ACHN (cell line): Measurements from ENCODE around the gene BNIP3.

Experiments used
- DNase-seq: peaks from one replicate; pipeline ENCODE4 v3.0.0-alpha.2; 2015
- in situ Hi-C: cut with HindIII; loops from 2 replicates; pipeline ENCODE4 v1.10.0; 2017; ENCODE audit warnings: low sequenced_read_pairs, low pct_ligation_motif_present, low pct_unique_long_range_greater_than_20kb

Gene BNIP3

GRCh38 chr10:131981429-131982184 lies at the start of gene BNIP3:
Gene BNIP3, minus strand, starts transcription at chr10:131981923. Its CDS starts 117 bp downstream, at chr10:131981806.
- peak; percentile 97 for DNase-seq
- in situ Hi-C loops = no loop called here

DNA sequence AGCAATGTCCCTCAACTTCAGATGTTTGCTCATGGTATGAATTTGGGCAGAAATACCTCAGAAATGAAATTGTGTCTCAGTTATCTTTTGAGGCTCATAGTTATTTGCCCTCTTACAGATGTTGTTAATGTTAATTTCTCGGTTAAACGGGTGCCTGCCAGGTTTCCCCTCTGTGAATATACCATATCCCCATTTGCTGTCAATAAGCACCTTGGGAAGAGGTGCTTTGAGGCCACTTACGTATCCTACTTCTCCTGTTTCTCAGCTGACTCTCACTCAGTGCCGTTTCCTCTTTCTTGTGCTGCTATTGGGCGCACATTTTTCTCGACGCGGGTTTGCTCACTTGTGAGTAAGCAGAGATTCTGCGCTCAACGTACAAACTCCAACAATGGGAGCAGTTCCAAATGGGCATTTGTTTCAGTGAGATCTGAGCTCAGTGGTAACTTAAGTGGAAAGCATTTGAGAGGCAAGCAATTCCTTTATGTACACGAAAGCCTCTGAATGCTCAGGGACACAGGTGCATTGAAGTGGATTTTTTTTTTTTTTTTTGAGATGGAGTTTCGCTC lies 49.3 kb upstream of the BNIP3 start:
- no peak for DNase-seq
- in situ Hi-C loops = no loop called here

GRCh38 chr10:132028706-132029105 lies 47.0 kb upstream of the BNIP3 start:
- in situ Hi-C loops = no loop called here
- DNase-seq = no peak

DNA sequence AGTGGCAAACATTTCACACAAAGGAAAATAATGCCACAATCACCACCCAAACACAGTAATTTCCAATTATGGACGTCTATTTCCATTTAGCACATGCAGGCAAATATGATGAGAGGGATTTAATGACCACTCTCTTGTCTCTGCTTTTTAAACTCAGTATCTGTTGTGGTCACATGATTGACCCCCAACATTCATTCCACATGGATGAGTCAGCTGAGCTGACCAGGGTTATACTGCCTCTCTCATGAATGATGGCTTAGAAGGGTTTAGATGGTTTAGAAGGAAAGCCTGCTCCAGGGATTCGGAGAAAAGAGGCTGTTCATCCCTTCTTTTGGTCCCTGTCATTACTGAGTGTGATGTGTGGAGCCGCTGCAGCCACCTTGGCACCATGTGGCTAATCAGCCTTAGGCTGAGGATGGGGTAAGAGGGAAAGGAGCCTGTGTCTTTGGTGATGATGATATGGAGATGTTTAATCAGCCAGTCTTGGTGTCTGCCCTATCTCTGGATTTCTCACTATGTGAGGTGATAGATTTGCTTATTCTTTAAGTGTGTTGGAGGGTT lies 45.8 kb upstream of the BNIP3 start:
- in situ Hi-C loops = no loop called here
- peak; percentile 33 for DNase-seq

DNA sequence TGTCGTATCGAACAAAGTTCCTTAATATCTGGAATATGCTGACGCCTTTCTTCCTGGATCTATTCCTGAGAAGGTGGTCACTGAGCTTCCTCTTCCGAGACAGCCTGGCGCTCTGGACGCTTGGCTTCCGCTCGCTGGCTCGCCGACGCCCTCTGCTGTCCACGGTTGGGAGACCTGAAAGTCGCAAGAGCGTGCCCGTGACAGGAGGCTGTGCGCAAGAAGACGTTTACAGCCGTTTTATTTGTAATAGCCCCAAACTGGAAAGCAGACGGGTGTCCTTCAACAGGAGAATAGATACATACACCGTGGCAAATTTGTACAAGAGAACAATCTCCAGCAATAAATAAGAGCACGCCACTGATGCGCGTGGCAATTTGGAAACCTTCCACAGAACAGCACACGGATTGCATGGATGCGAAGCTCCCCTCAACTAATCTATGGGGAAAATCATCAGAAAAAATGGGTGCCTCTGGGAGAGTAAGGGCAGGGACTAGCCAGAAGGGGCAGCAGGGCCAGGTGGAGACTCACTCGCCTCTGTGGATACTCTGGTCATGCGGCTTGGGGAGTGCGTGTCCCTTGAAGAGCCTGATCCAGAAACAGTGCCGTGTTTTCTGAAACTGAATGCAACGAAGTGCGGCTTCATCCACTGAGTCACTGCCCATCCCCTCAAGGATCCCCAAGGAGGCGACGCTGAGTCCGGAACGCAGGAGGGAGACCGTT lies 41.5 kb upstream of the BNIP3 start:
- DNase-seq = peak; percentile 69
- in situ Hi-C loops = no loop called here

GRCh38 chr10:132022241-132022640 lies 40.5 kb upstream of the BNIP3 start:
- DNase-seq = no peak
- in situ Hi-C loops = no loop called here

GRCh38 chr10:132021504-132022143 lies 39.9 kb upstream of the BNIP3 start:
- in situ Hi-C loops = no loop called here
- DNase-seq = no peak

DNA sequence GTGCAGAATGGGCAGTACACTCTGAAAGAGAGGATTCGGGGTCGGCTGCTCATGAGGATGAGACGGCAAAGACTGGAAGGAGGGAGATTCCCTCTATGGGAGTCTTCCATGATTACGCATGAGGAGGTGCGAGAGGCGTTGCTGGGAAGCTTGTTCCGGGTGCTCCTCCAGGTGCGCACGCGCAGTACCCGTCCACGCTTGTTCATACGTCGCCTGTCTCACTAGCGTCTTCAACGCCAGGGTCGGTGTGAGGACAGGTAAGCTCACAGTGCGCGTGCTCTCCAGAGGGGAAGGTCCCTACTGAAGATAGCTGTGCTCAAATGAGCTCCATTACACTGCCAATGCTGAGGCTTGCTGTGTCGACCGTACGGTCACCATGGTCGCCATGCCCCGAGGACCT lies 39.3 kb upstream of the BNIP3 start:
- DNase-seq = no peak
- in situ Hi-C loops = no loop called here

DNA sequence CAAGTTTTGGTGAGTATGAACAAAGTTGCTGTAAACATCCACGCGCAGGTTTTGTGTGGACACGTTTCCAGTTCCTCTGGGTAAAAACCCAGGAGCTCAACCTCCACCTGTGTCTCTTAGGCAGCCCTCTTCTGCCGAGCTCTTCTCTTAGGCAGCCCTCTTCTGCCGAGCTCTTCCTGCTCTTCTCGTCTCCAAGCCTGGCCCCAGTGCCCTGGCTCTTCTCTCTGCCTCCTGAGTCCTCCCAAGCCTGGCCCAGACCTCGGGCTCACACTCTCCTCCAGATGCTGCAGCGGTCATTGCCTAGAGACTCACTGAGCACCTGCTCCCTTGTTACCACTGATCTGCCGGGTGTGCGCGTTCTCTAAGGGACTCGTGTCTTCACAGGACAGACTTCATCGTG lies 38.7 kb upstream of the BNIP3 start:
- no peak for DNase-seq
- in situ Hi-C loops = no loop called here

GRCh38 chr10:132019366-132019765 lies 37.6 kb upstream of the BNIP3 start:
- DNase-seq = no peak
- in situ Hi-C loops = no loop called here

DNA sequence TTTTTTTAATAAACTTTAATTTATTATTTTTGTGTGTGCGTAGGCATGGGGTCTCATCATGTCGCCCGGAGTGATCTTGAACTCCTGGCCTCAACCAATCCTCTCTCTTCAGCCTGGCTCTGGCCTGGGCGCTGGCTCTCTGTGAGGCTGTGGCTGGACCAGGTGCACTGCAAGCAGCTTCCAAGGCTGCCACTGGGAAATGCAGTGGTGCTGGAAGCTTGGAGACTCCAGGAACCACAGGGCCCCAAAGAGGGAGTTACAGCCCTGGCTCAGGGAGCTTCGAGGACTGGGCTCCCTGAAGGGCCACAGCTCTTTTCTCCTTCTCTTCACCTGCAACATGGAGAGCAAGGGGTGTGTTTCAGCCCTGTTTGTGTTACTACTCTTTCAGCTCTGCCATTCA lies 36.7 kb upstream of the BNIP3 start:
- DNase-seq = no peak
- in situ Hi-C loops = no loop called here

DNA sequence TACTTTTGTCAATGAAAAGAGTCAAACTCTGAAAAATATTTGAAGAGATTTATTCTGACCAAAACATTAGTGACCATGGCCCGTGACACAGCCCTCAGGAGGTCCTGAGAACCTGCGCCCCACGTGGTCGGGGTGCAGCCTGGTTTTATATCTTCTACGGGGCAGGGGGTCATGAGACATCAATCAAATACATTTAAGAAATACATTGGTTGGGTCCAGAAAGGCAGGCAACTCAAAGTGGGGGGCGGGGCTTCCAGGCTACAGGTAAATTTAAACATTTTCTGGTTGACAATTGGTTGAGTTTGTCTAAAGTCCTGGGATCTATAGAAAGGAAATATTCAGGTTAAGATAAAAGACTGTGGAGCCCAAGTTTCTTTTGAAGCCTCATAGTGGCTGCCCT lies 34.8 kb upstream of the BNIP3 start:
- DNase-seq = no peak
- in situ Hi-C loops = no loop called here

- in situ Hi-C loops = no loop called here
- DNase-seq = no peak
Measured at GRCh38 chr10:132011445-132011844, 29.7 kb upstream of the BNIP3 start.

- in situ Hi-C loops = no loop called here
- no peak for DNase-seq
Measured at GRCh38 chr10:132011024-132011423, 29.3 kb upstream of the BNIP3 start.

- in situ Hi-C loops = no loop called here
- no peak for DNase-seq
Measured at GRCh38 chr10:132010483-132010882, 28.8 kb upstream of the BNIP3 start.

DNA sequence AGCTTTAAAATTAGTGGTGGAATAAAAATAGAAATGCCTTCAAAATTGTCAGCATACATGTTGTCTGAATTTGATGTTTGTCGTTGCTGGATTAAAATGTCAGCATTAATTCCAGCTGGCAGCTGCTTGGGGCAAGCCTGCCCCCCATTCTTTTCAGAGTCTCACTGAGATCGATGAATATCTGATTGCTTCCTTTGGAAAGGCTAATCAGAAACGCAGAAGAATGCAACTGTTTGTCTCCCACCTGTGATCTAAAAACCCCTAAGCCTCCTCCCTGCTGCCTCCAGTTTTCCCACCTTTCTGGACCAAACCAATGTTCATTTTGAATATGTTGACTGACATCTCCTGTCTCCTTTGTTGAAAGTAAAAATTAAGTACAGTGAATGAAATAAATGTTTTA lies 27.9 kb upstream of the BNIP3 start:
- DNase-seq = no peak
- in situ Hi-C loops = no loop called here

- in situ Hi-C loops = no loop called here
- DNase-seq = no peak
Measured at GRCh38 chr10:132007681-132008080, 26.0 kb upstream of the BNIP3 start.

GRCh38 chr10:132006966-132007365 lies 25.2 kb upstream of the BNIP3 start:
- DNase-seq = no peak
- in situ Hi-C loops = no loop called here

DNA sequence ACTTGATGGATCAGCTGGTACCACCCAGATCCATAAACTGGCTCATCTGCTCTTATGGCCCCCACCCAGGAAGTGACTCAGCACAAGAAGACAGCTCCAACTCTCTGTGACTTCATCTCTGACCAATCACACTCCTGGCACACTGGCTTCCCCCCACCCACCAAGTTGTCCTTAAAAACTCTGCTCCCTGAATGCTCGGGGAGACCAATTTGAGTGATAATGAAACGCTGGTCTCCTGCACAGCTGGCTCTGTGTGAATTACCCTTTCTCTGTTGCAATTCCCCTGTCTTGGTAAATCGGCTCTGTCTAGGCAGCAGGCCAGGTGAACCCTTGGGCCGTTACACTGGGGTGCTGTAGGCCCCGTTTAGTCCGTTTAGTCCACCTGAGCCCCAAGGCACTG lies 23.4 kb upstream of the BNIP3 start:
- DNase-seq = no peak
- in situ Hi-C loops = no loop called here
